ENCODE measurements around the gene IL17F. TPM values are rescaled to one million over a fixed set of nuclear protein-coding genes. Genes with fewer than 3 reads are reported as not detected.

Gene IL17F
- total and polyA plus RNA-seq, 9 donors = not detected

DNA sequence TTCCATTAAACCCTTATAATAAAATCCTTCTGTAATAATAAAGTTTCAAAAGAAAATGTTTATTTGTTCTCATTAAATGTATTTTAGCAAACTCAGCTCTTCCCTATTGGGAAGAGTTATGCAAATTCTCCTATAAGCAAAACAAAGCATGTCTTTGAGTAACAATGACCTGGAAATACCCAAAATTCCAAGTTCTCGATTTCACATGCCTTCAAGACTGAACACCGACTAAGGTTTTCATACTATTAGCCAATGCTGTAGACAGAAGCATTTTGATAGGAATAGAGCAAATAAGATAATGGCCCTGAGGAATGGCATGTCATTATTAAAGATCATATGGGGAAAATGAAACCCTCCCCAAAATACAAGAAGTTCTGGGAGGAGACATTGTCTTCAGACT is 54.3 kb downstream of the IL17F start:
- TF ChIP-seq POLR2A (IDR thresholded peaks at IDR 0.05) (no peak), EP300 (IDR thresholded peaks at IDR 0.05) (no peak), CTCF (IDR thresholded peaks at IDR 0.05) (no peak)
- H3K4me3 ChIP-seq = no peak overlapping the region
- no peaks in the 10 kb centered on the region for H3K4me1 ChIP-seq (ENCODE audit: insufficient read depth)
- no peak for DNase-seq
- H3K27ac ChIP-seq = no peak overlapping the region
- no peaks in the 10 kb centered on the region for H3K9me3 ChIP-seq
- intact Hi-C loops (cut with DNase I) = no loop called here
- WGBS, 3 donors = 81 to 93% (median 87%) methylated on average over 2 of the region's 2 CpGs
- H3K36me3 ChIP-seq = no peaks in the 10 kb centered on the region
- H3K27me3 ChIP-seq = no peaks in the 10 kb centered on the region

- Histone ChIP-seq H3K4me3 (no peak overlapping the region), H3K4me1 (ENCODE audit: insufficient read depth) (no peaks in the 10 kb centered on the region), H3K9me3 (no peaks in the 10 kb centered on the region), H3K27me3 (no peaks in the 10 kb centered on the region), H3K27ac (no peak overlapping the region), H3K36me3 (no peaks in the 10 kb centered on the region)
- no peak for DNase-seq
- intact Hi-C loops (cut with DNase I) = no loop called here
- no peak for TF ChIP-seq POLR2A (IDR thresholded peaks at IDR 0.05)
- no peak for TF ChIP-seq CTCF (IDR thresholded peaks at IDR 0.05)
- no peak for TF ChIP-seq EP300 (IDR thresholded peaks at IDR 0.05)
- 92 to 96% (median 93%) methylated on average over 1 of the region's 1 CpG for WGBS, 3 donors
These were observed 57.2 kb downstream of the IL17F start for GRCh38 chr6:52187098-52187497.

Other genes with a start within 250 kb of the IL17F start
- under 1 TPM in 5 of 7 donors, not detected in 2; 0.02 to 0.12 (median 0.05) TPM for gene PKHD1, start 156.9 kb downstream of the IL17F start, total RNA-seq
- under 1 TPM in 1 of 2 donors, not detected in 1; 0.01 TPM for gene PKHD1, start 156.9 kb downstream of the IL17F start, polyA plus RNA-seq
- not detected for gene IL17A, start 58.1 kb downstream of the IL17F start, total RNA-seq
- gene IL17A, start 58.1 kb downstream of the IL17F start, polyA plus RNA-seq = not detected
- gene MCM3, start 40.2 kb upstream of the IL17F start, total RNA-seq = 10 to 100 TPM; 25.5 to 41.8 (median 37.1) TPM
- gene MCM3, start 40.2 kb upstream of the IL17F start, polyA plus RNA-seq = 10 to 100 TPM; 34.3 to 43.8 TPM
- 10 to 100 TPM; 13.2 to 33.6 (median 24.0) TPM for gene PAQR8, start 117.7 kb upstream of the IL17F start, total RNA-seq
- 10 to 100 TPM; 15.2 to 24.1 TPM for gene PAQR8, start 117.7 kb upstream of the IL17F start, polyA plus RNA-seq
- gene EFHC1, start 175.8 kb upstream of the IL17F start, total RNA-seq = 10 to 100 TPM; 17.6 to 59.5 (median 23.5) TPM
- gene EFHC1, start 175.8 kb upstream of the IL17F start, polyA plus RNA-seq = 10 to 100 TPM; 12.1 to 27.1 TPM

Measured in ovary (tissue), 9 donors.